Measurements from ENCODE around the gene TTC1.

- TF ChIP-seq CEBPB (IDR thresholded peaks at IDR 0.05) (no peak), EP300 (IDR thresholded peaks at IDR 0.05; ENCODE audit: borderline replicate concordance) (no peak), CREB1 (IDR thresholded peaks at IDR 0.05; ENCODE audit: low read depth) (no peak), MAX (IDR thresholded peaks at IDR 0.05) (no peak), FOXM1 (IDR thresholded peaks at IDR 0.05; ENCODE audit: borderline replicate concordance, low read depth) (no peak), NFIC (IDR thresholded peaks at IDR 0.05) (no peak), TEAD4 (IDR thresholded peaks at IDR 0.05) (no peak), TAF1 (IDR thresholded peaks at IDR 0.05; ENCODE audit: low read depth) (no peak), EGR1 (IDR thresholded peaks at IDR 0.05) (no peak)
- TF ChIP-seq, protein P1, sequence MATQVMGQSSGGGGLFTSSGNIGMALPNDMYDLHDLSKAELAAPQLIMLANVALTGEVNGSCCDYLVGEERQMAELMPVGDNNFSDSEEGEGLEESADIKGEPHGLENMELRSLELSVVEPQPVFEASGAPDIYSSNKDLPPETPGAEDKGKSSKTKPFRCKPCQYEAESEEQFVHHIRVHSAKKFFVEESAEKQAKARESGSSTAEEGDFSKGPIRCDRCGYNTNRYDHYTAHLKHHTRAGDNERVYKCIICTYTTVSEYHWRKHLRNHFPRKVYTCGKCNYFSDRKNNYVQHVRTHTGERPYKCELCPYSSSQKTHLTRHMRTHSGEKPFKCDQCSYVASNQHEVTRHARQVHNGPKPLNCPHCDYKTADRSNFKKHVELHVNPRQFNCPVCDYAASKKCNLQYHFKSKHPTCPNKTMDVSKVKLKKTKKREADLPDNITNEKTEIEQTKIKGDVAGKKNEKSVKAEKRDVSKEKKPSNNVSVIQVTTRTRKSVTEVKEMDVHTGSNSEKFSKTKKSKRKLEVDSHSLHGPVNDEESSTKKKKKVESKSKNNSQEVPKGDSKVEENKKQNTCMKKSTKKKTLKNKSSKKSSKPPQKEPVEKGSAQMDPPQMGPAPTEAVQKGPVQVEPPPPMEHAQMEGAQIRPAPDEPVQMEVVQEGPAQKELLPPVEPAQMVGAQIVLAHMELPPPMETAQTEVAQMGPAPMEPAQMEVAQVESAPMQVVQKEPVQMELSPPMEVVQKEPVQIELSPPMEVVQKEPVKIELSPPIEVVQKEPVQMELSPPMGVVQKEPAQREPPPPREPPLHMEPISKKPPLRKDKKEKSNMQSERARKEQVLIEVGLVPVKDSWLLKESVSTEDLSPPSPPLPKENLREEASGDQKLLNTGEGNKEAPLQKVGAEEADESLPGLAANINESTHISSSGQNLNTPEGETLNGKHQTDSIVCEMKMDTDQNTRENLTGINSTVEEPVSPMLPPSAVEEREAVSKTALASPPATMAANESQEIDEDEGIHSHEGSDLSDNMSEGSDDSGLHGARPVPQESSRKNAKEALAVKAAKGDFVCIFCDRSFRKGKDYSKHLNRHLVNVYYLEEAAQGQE (IDR thresholded peaks at IDR 0.05; ENCODE audit: low read depth) = no peak
Observed at GRCh38 chr5:160039810-160040470, 31.0 kb downstream of the TTC1 start.
